K562 (cell line): ENCODE measurements around the gene PADI4. TPM values are rescaled to one million over a fixed set of nuclear protein-coding genes. Genes with fewer than 3 reads are reported as not detected.
A peak's percentile ranks its signal among the peaks of the same experiment; 100 is the strongest.

Experiments used
- ATAC-seq: fragments of 200-7000 bp; cut with Tn5 transposase; 3 replicates; pipeline ENCODE4 v1.9.1; 2020; ENCODE audit warnings: moderate library complexity
- BruUV-seq: library from RNA; stranded (reverse); fragments of 400-500 nt; replicated peaks from 2 replicates; lab custom pipeline; 2021; lab: Mats Ljungman, UMichigan
- CTCF ChIA-PET: fragments of 300-600 bp; formaldehyde crosslinking; extraction: SDS; loops from one replicate; lab custom pipeline; 2021; ENCODE audit warnings: low intra/inter-chr PET ratio; lab: Yijun Ruan, JAX
- POLR2A ChIA-PET: fragments of 300-600, 350-650 bp; sonication (Branson Sonifier 250); formaldehyde crosslinking; extraction: SDS; loops from one replicate; lab custom pipeline; 2021; ENCODE audit warnings: antibody characterized with exemption, inconsistent platforms; lab: Yijun Ruan, JAX
- DNase-seq, 4 experiments: peaks; one replicate each; pipeline versions ENCODE4 v3.0.0 to v3.0.0-alpha.2; 2011 to 2018; ENCODE audit warnings: low spot score in 3 of 4, mixed read lengths in 3 of 4; ENCODE audit errors: extremely low read depth in 1 of 4
- FAIRE-seq: peaks from 2 replicates; lab custom pipeline; 2011; peaks lifted over from hg19 to GRCh38; lab: Jason Lieb, UNC
- H2AFZ ChIP-seq: 2 replicates; pipeline ENCODE4 v1.6.0; 2011; ENCODE audit warnings: low read depth, low read length, control low read depth, inconsistent platforms
- H3K27ac ChIP-seq: fragments of 200-600 bp; 3 replicates; pipeline ENCODE4 v1.8.0; 2011; ENCODE audit warnings: low read depth, mild to moderate bottlenecking, control low read depth, inconsistent platforms, low read length, moderate library complexity, mixed read lengths; ENCODE audit errors: extremely low read depth
- H3K27me3 ChIP-seq, 2 experiments: fragments of 300-600 bp in 1 of 2; 2 replicates in 1 of 2; 3 replicates in 1 of 2; pipeline versions ENCODE4 v1.6.0 to v1.8.0; 2011; ENCODE audit warnings: inconsistent platforms in 2 of 2, low read length in 2 of 2, mild to moderate bottlenecking in 1 of 2, mixed read lengths in 1 of 2, moderate library complexity in 1 of 2; ENCODE audit not compliant: control insufficient read depth in 2 of 2, insufficient read depth in 2 of 2
- H3K36me3 ChIP-seq: fragments of 300-600 bp; 3 replicates; pipeline ENCODE4 v1.8.0; 2011; ENCODE audit warnings: mild to moderate bottlenecking, low read length, inconsistent platforms; ENCODE audit not compliant: control insufficient read depth, insufficient read depth
- H3K4me1 ChIP-seq, 2 experiments: fragments of 200-600 bp in 1 of 2; replicated peaks in 1 of 2; 2 replicates in 1 of 2; 3 replicates in 1 of 2; pipeline versions ENCODE4 v1.5.1 to v1.8.0; 2011; ENCODE audit warnings: inconsistent platforms in 2 of 2, low read length in 2 of 2, mild to moderate bottlenecking in 1 of 2, mixed read lengths in 1 of 2, moderate library complexity in 1 of 2; ENCODE audit not compliant: control insufficient read depth in 2 of 2, insufficient read depth in 2 of 2
- H3K4me2 ChIP-seq: 2 replicates; pipeline ENCODE4 v1.6.1; 2011; ENCODE audit warnings: low read length, control low read depth, inconsistent platforms, mixed read lengths; ENCODE audit not compliant: insufficient read depth
- H3K4me3 ChIP-seq: fragments of 200-600 bp; sonication (generic), shearing (Covaris generic); 2 replicates; pipeline ENCODE4 v1.5.1; 2016; ENCODE audit warnings: control low read depth, inconsistent platforms
- H3K79me2 ChIP-seq: fragments of 200-600 bp; 3 replicates; pipeline ENCODE4 v1.8.0; 2011; ENCODE audit warnings: low read length, inconsistent platforms; ENCODE audit not compliant: control insufficient read depth, insufficient read depth
- H3K9ac ChIP-seq, 2 experiments: 2 replicates each; pipeline versions ENCODE4 v1.6.0 to v1.6.1; 2011; ENCODE audit warnings: low read depth in 2 of 2, low read length in 2 of 2, control low read depth in 1 of 2, inconsistent platforms in 1 of 2, mild to moderate bottlenecking in 1 of 2, mixed read lengths in 1 of 2; ENCODE audit not compliant: insufficient read depth in 1 of 2
- H3K9me1 ChIP-seq: one replicate; pipeline ENCODE4 v1.6.0; 2011; ENCODE audit warnings: inconsistent platforms, mild to moderate bottlenecking, low read length, moderate library complexity; ENCODE audit not compliant: control insufficient read depth, insufficient read depth
- H3K9me3 ChIP-seq: replicated peaks from 2 replicates; pipeline ENCODE4 v1.5.1; 2011; ENCODE audit warnings: low read depth, low read length, inconsistent platforms; ENCODE audit not compliant: control insufficient read depth, insufficient read depth
- H4K20me1 ChIP-seq: replicated peaks from 2 replicates; pipeline ENCODE4 v1.6.1; 2011; ENCODE audit warnings: low read length, inconsistent platforms, mixed read lengths; ENCODE audit not compliant: control insufficient read depth, insufficient read depth
- CREB5 ChIP-seq: fragments of 250-450 bp; sonication (Bioruptor Pico); IDR thresholded peaks from 2 replicates; pipeline ENCODE4 v1.5.0; 2020; ENCODE audit warnings: mild to moderate bottlenecking
- DLX4 ChIP-seq: fragments of 250-450 bp; sonication (Bioruptor Pico); IDR thresholded peaks from 2 replicates; pipeline ENCODE4 v1.6.1; 2021; ENCODE audit warnings: mild to moderate bottlenecking
- EGR1 ChIP-seq: fragments of 450-650 bp; conservative IDR thresholded peaks from 2 replicates; pipeline ENCODE4 v1.6.1; 2017; ENCODE audit warnings: mild to moderate bottlenecking
- NR1H2 ChIP-seq: sonication (generic); formaldehyde crosslinking; IDR thresholded peaks from 2 replicates; pipeline ENCODE4 v1.4.0; 2020; ENCODE audit warnings: mild to moderate bottlenecking, missing genetic modification reagents
- USF1 ChIP-seq: sonication (generic); formaldehyde crosslinking; IDR thresholded peaks from 2 replicates; pipeline ENCODE4 v1.9.0; 2022; ENCODE audit warnings: mild to moderate bottlenecking, missing genetic modification reagents
- ZBTB1 ChIP-seq: sonication (generic); formaldehyde crosslinking; IDR thresholded peaks from 2 replicates; pipeline ENCODE4 v1.8.1; 2023; ENCODE audit warnings: missing genetic modification reagents, low read depth, mild to moderate bottlenecking, borderline replicate concordance
- WGBS: fragments of 100-300 bp; shearing (Covaris generic); methylation state at CpG from one replicate; pipeline ENCODE4 v1.1.6; 2016; ENCODE audit warnings: low coverage, mixed read lengths; ENCODE audit not compliant: insufficient coverage; ENCODE audit errors: missing lambda C conversion rate; 5-methylcytosine and 5-hydroxymethylcytosine counted together
- in situ Hi-C: fragments of 300-500 bp; cut with MboI; formaldehyde crosslinking; loops from 4 replicates; pipeline ENCODE4 v1.15.0; 2018; ENCODE audit warnings: inconsistent platforms, mixed read lengths
- intact Hi-C: fragments of 100-400 bp; cut with micrococcal nuclease; formaldehyde crosslinking; loops from 2 replicates; pipeline ENCODE4 v1.14.2; 2022
- polyA plus RNA-seq, 8 experiments: library from polyadenylated mRNA; depleted of rRNA in 4 of 8; stranded (reverse) in 5 of 8; unstranded in 3 of 8; fragments of >200 nt; fragmentation: Nextera tagmentation in 2 of 8; fragmentation: Illumina TruSeq in 1 of 8; extraction: Ambion mirVana in 2 of 8; extraction: Trizol in 1 of 8; gene quantifications; 2 replicates each; pipeline versions ENCODE4 v1.2.1 to v1.2.3, GENCODE V29; 2011 to 2014; ENCODE audit warnings: inconsistent platforms in 1 of 8, missing spikeins in 1 of 8
- total RNA-seq, 7 experiments: library from RNA; depleted of rRNA in 6 of 7; stranded (reverse); fragments of >200 nt in 6 of 7; fragmentation: Illumina TruSeq in 2 of 7; extraction: Trizol in 2 of 7; gene quantifications; 2 replicates each; pipeline versions ENCODE4 v1.2.1 to v1.2.3, GENCODE V29; 2011 to 2021; ENCODE audit warnings: low replicate concordance in 1 of 7
- TF ChIP-seq, protein P1 (sequence below): sonication (generic); formaldehyde crosslinking; IDR thresholded peaks from 2 replicates; pipeline ENCODE4 v1.5.0; 2020; ENCODE audit warnings: missing genetic modification reagents

PADI4 gene
- total and polyA plus RNA-seq, 9 of the 15 experiments (the other 6 are each of a cell fraction or from before 2014, with no cell fraction given), result 0.22 to 0.33 TPM; not detected in 7

DNA sequence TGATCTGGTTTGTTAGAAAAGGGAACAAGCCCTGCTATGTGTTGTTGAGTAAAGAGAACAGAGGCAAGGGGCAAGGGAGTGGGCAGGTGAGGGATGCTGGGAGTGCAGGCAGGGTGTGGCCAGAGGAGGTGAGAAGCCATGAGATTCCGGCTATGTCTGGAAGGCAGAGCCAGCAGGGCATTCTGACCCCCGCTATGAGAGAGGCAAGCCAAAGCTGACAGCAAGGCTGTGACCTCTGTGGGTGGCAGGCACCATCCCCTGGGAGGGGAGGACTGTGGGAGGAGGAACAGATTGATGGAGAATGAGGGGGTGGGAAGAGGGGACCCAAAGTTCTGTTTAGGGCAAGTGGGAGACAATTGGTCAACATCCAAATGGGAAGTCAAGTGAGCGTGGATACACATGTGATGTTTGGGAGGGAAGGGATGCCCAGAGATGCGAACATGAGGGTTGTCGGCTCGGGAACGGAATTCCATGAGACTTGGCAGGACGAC lies 44.5 kb downstream of the PADI4 start:
- Histone ChIP-seq H3K4me3 (no peak overlapping the region), H3K36me3 (no peaks in the 10 kb centered on the region), H4K20me1 (no peaks in the 10 kb centered on the region), H2AFZ (no peak overlapping the region), H3K79me2 (no peaks in the 10 kb centered on the region), H3K9me1 (peaks cover 3% of the 10 kb centered on the region), H3K27ac (no peak overlapping the region), H3K4me1 (peaks cover 9 to 14% of the 10 kb centered on the region in 2 experiments), H3K9me3 (no peaks in the 10 kb centered on the region), H3K27me3 (peaks cover 12 to 38% of the 10 kb centered on the region in 2 experiments; a peak in 4 of 5 replicates), H3K9ac (no peak overlapping the region), H3K4me2 (no peak overlapping the region)
- WGBS, result 4% methylated on average over 8 of the region's 8 CpGs
- TF ChIP-seq EGR1 (peak; percentile 46; the same call in 1 of the 2 replicates), CREB5 (CRISPR knock-in tag) (no peak)
- DNase-seq, result no peak
- intact Hi-C loops, result no loop called here
- ATAC-seq, result no peak
- POLR2A ChIA-PET, result interaction anchor here (1.0 kb wide), 1 partner anchor 10 kb away, joined by 3 read pairs; no protein-coding TSS in a partner anchor
- no TSS peak for BruUV-seq
- no peak for FAIRE-seq
- in situ Hi-C loops, result no loop called here
- CTCF ChIA-PET, result no interaction called here

DNA sequence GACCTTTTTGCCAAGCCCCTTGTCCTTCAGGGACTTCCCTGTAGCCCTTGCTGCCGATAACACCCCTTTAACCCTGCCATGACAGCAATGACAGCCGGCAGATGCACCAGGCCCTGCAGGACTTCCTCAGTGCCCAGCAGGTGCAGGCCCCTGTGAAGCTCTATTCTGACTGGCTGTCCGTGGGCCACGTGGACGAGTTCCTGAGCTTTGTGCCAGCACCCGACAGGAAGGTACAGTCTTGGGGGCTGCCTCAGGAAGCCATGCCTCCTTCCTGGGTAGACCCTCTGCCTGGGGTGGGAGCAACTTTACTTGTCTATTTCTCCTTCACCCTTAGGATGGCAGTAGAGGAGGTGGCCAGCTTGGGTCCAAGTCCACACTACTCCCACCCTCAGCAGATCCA lies 47.9 kb downstream of the PADI4 start:
- 32% methylated on average over 6 of the region's 6 CpGs for WGBS
- no peaks in the 10 kb centered on the region for H3K9me1 ChIP-seq
- FAIRE-seq, result no peak
- H2AFZ ChIP-seq, result peak overlapping the region; percentile 30; the same call in 1 of the 2 replicates
- CTCF ChIA-PET, result interaction anchor here (0.7 kb wide), 2 partner anchors 42 to 1201 kb away, joined by 3 to 4 read pairs; no protein-coding TSS in a partner anchor
- no peak for DNase-seq
- H3K4me1 ChIP-seq, result peaks cover 13 to 20% of the 10 kb centered on the region in 2 experiments; a peak in 4 of 5 replicates
- TF ChIP-seq ZBTB1 (CRISPR knock-in tag), result no peak
- TF ChIP-seq NR1H2 (CRISPR knock-in tag), result no peak
- no peak for TF ChIP-seq DLX4 (CRISPR knock-in tag)
- peak; percentile 63 for TF ChIP-seq USF1 (CRISPR knock-in tag)
- TF ChIP-seq, protein P1, sequence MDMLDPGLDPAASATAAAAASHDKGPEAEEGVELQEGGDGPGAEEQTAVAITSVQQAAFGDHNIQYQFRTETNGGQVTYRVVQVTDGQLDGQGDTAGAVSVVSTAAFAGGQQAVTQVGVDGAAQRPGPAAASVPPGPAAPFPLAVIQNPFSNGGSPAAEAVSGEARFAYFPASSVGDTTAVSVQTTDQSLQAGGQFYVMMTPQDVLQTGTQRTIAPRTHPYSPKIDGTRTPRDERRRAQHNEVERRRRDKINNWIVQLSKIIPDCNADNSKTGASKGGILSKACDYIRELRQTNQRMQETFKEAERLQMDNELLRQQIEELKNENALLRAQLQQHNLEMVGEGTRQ (CRISPR knock-in tag), result peak; percentile 17; the same call in 1 of the 2 replicates
- H3K36me3 ChIP-seq, result no peaks in the 10 kb centered on the region
- ATAC-seq, result no peak
- H4K20me1 ChIP-seq, result no peaks in the 10 kb centered on the region
- in situ Hi-C loops (no loop called here), intact Hi-C loops (no loop called here)
- H3K9me3 ChIP-seq, result no peaks in the 10 kb centered on the region
- H3K4me3 ChIP-seq, result no peak overlapping the region
- H3K79me2 ChIP-seq, result no peaks in the 10 kb centered on the region
- no TSS peak for BruUV-seq
- no peak overlapping the region for H3K27ac ChIP-seq
- 0 out of 4 replicates have a peak overlapping the region, but pooled peaks of 1 of the 2 experiments have one; percentile 23 for H3K9ac ChIP-seq
- H3K27me3 ChIP-seq, result peaks cover 12 to 38% of the 10 kb centered on the region in 2 experiments; a peak in 4 of 5 replicates
- POLR2A ChIA-PET, result interaction anchor here (0.6 to 1.0 kb wide), 2 partner anchors 37 to 96 kb away, joined by 3 to 4 read pairs; no protein-coding TSS in a partner anchor
- no peak overlapping the region for H3K4me2 ChIP-seq
